DMS79 treated with DMSO at 0.1 percent for 48 hours (cell line): ENCODE results near the gene NEXN.
A peak's percentile ranks its signal among the peaks of the same experiment; 100 is the strongest.
"Not testable (repeated sequence)": the region's sequence is repeated elsewhere in the genome, so short reads cannot be mapped to it uniquely, and the experiment has no call there.

ENCODE experiments used
- DNase-seq: peaks from one replicate; lab custom pipeline; 2025; lab: John Stamatoyannopoulos, UW

Gene NEXN

GRCh38 chr1:77961392-77961791, 73.0 kb downstream of the NEXN start:
- DNase-seq, result no peak

GRCh38 chr1:77966291-77966690, 77.9 kb downstream of the NEXN start:
- DNase-seq, result no peak

- no peak for DNase-seq
Observed at GRCh38 chr1:77970192-77970591, 81.8 kb downstream of the NEXN start.

DNA sequence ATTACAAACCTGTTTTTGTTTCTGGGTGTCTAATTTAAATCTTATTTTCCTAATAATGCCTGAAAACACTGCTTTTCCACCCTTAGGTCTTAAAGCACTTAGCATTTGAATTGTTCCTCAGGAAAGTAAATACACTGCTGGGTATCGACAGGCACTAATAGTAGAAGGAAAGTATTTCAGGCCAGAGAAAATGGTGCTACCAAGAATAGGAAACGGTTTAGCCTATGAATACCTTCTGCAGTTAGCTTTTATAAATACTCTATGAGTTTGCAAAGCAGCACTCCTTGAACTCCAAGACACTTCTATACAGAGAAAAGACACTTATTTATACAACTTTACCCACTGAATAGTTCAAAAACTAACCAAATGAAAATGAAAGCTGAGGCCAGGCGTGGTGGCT, 83.7 kb downstream of the NEXN start:
- DNase-seq, result no peak

GRCh38 chr1:77975386-77975785, 87.0 kb downstream of the NEXN start:
- DNase-seq, result no peak

- DNase-seq, result no peak
Observed at GRCh38 chr1:77975907-77976306, 87.5 kb downstream of the NEXN start.

- no peak for DNase-seq
Observed at GRCh38 chr1:77976433-77977076, 88.1 kb downstream of the NEXN start.

DNA sequence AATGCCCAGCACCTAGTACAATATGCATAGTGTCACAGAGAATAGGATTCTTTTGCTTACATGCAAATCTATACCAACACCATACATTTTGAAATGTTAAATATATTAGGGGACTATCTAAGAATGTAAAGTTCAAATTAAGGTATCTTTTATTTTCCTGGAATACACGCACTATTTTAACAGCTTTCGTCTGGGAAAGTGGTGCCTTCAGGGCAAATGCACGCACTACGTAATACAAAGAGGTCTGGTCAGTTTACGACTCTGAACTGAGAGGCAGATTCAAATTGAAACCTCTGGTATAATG, 89.5 kb downstream of the NEXN start:
- DNase-seq, result no peak

DNA sequence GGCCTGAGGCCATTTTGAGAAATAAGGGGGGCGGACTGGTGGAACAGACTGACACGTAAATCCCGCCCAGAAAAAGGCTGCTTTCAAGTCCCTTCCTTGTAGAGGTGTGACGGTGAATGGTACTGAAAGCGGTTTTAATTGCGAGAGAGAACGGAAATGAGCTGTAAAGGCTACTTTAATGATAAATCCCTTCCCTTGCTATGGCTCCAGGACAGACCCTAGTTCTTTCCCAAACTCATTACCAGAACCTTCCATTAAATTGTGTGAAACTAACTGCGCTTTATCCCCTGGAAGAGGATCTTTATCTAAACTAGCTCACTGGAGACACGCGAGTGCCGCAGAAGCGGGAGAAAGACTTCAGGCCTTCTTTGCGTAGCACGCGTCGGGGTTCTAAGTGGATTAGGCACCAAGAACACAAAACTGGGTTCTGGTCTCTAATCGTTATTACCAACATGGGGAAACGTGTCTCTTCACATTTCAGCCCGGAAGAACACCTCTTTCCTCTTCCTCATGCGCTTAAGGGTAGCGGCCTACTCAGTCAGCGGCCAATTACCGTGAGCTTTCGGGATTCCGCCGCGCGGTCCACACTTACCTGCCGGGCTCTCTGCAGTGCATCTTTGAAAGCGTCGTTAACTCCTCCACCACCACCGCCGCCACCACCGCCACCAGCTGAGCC, 90.0 kb downstream of the NEXN start:
- peak; percentile 89 for DNase-seq

- peak; percentile 99 for DNase-seq
Observed at GRCh38 chr1:77978969-77979876, 90.8 kb downstream of the NEXN start, which contains the start of gene FUBP1. Gene FUBP1 (minus strand): TSS chr1:77979072. CDS start chr1:77979004, 68 bp downstream.

- DNase-seq, result not testable (repeated sequence)
Observed at GRCh38 chr1:77983352-77983996, 95.0 kb downstream of the NEXN start.

DNA sequence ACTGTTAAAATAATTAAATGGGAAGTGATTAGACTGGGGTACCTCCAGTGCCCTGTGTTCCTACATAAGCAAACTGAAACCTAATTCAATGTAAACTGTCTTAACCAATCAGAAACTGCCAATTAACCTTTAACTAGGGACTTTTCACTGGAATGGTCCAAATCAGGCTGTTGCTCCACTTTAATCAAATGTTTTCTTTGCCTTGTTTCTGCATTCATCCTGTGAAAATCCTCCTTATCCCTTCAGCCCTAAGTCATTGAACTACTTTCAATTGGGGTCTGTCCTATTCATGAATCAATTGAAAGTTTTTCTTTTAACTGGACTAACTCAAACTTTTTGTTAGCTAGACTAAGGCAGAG, 95.6 kb downstream of the NEXN start:
- no peak for DNase-seq

DNA sequence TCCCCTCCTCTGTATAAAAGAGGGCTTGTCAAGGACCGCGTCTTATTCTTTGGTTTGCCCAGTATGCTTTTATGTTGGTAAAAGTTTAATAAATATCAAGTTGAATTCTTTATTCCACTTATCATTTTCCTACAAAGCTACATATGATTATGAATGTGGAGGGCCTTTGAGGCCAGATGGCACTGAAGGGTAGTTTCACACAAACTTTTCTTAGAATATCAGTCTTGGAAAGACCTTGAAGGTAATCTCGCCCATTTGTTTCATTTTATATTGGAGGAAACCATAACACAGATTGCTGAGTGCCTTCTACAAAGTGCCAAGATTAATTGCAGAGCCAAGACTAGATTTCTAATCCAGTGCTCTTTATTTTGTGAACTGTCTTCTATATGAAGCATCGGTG, 96.2 kb downstream of the NEXN start:
- DNase-seq, result no peak

- no peak for DNase-seq
Observed at GRCh38 chr1:77986810-77987209, 98.4 kb downstream of the NEXN start.

DNA sequence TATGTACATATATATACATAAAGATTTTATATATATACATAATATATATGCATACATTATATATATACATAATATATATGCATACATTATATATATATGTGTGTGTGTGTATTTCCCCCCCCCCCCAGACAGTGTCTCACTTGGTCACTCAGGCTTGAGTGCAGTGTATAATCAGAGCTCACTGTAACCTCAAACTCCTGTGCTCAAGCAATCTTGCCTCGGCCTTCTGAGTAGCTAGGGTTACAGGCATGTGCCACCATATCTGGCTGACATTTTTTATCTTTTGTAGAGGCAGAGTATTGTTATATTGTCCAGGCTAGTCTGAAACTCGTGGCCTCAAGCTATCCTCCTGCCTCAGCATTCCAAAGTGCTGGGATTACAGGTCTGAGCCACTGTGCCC, 99.5 kb downstream of the NEXN start:
- DNase-seq, result no peak

DNA sequence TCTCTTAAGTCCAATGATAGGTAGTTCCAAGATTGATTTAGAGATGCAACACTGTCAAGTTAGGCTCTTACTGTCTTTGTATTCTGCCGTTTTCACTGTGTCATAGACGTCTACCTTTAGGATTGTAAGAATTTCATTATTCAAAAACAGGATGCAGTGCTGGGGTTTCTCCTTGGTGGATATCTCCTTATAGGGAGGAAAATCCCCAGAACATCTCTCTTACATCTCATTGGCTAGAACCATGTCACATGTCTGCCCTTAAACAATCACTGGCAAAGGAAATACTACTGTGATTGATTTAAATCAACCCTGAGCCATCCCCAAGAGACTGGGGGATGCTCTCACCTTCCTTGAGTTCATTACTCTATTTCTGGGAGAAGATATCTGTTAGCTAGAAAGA, 101.3 kb downstream of the NEXN start:
- no peak for DNase-seq

- DNase-seq, result no peak
Observed at GRCh38 chr1:77990629-77991204, 102.3 kb downstream of the NEXN start.

DNA sequence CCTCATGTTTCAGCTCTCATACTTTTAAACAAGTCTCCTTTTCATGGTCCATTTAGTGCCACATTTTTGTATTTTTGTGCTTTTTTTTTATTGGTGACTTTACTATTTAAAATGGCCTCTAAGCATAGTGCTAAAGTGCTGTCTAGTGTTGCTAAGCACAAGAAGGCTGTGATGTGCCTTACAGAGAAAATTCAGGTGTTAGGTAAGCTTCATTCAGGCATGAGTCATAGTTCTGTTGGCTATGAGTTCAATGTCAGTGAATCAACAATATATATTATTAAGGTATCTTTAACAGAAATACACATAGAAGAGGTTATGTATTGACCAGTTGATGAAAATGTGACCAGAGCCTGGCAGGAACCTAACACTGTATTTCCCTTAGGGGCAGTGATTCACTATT, 103.2 kb downstream of the NEXN start:
- no peak for DNase-seq
